Activated naive CD8-positive, alpha-beta T cell treated with anti-CD3 and anti-CD28 coated beads, Interleukin-2, amount 50 U/mL, for 24 hours (primary cell): ENCODE measurements around the gene SLC45A1.

Experiments
- ATAC-seq: fragments of 150-1000 bp; cut with Tn5 transposase; one replicate; pipeline ENCODE4 v1.10.0; 2021
- DNase-seq: peaks from one replicate; pipeline ENCODE4 v3.0.0; 2021
- H3K27ac Mint-ChIP-seq: one replicate; pipeline ENCODE4 v1.8.0; 2021; ENCODE audit warnings: mild to moderate bottlenecking, mixed read lengths
- H3K27me3 Mint-ChIP-seq: one replicate; pipeline ENCODE4 v1.8.0; 2021; ENCODE audit warnings: mixed read lengths
- H3K36me3 Mint-ChIP-seq: one replicate; pipeline ENCODE4 v1.8.0; 2021; ENCODE audit warnings: low read depth, mixed read lengths
- H3K4me1 Mint-ChIP-seq: one replicate; pipeline ENCODE4 v1.8.0; 2021; ENCODE audit warnings: mixed read lengths
- H3K4me3 Mint-ChIP-seq: one replicate; pipeline ENCODE4 v1.8.0; 2021; ENCODE audit warnings: mild to moderate bottlenecking, moderate library complexity, mixed read lengths
- H3K9me3 Mint-ChIP-seq: one replicate; pipeline ENCODE4 v1.8.0; 2021; ENCODE audit warnings: mixed read lengths

SLC45A1 gene

GRCh38 chr1:8384577-8384976, 66.7 kb downstream of the SLC45A1 start:
- Mint-ChIP-seq H3K9me3 (no peaks in the 10 kb centered on the region), H3K4me3 (no peak overlapping the region), H3K27ac (no peak overlapping the region), H3K27me3 (no peaks in the 10 kb centered on the region), H3K4me1 (peaks cover 52% of the 10 kb centered on the region), H3K36me3 (peaks cover 14% of the 10 kb centered on the region)
- ATAC-seq = no peak
- no peak for DNase-seq

GRCh38 chr1:8386247-8386646, 68.3 kb downstream of the SLC45A1 start:
- H3K27me3 Mint-ChIP-seq = no peaks in the 10 kb centered on the region
- H3K27ac Mint-ChIP-seq = no peak overlapping the region
- H3K4me1 Mint-ChIP-seq = peaks cover 58% of the 10 kb centered on the region
- H3K9me3 Mint-ChIP-seq = no peaks in the 10 kb centered on the region
- H3K36me3 Mint-ChIP-seq = peaks cover 19% of the 10 kb centered on the region
- no peak overlapping the region for H3K4me3 Mint-ChIP-seq
- no peak for DNase-seq
- no peak for ATAC-seq

GRCh38 chr1:8388732-8389562, 71.0 kb downstream of the SLC45A1 start:
- H3K4me3 Mint-ChIP-seq = no peak overlapping the region
- no peak overlapping the region for H3K27ac Mint-ChIP-seq
- ATAC-seq (no peak), DNase-seq (no peak)
- peaks cover 18% of the 10 kb centered on the region for H3K36me3 Mint-ChIP-seq
- H3K27me3 Mint-ChIP-seq = no peaks in the 10 kb centered on the region
- no peaks in the 10 kb centered on the region for H3K9me3 Mint-ChIP-seq
- H3K4me1 Mint-ChIP-seq = peaks cover 59% of the 10 kb centered on the region

- peaks cover 18% of the 10 kb centered on the region for H3K36me3 Mint-ChIP-seq
- no peak overlapping the region for H3K27ac Mint-ChIP-seq
- no peaks in the 10 kb centered on the region for H3K27me3 Mint-ChIP-seq
- H3K4me3 Mint-ChIP-seq = no peak overlapping the region
- DNase-seq = peak; percentile 10
- ATAC-seq = peak; percentile 75
- H3K4me1 Mint-ChIP-seq = peaks cover 59% of the 10 kb centered on the region
- no peaks in the 10 kb centered on the region for H3K9me3 Mint-ChIP-seq
These were observed 72.1 kb downstream of the SLC45A1 start for GRCh38 chr1:8389958-8390535.

- H3K4me1 Mint-ChIP-seq = peaks cover 61% of the 10 kb centered on the region
- peaks cover 20% of the 10 kb centered on the region for H3K36me3 Mint-ChIP-seq
- no peak for ATAC-seq
- H3K4me3 Mint-ChIP-seq = no peak overlapping the region
- H3K9me3 Mint-ChIP-seq = no peaks in the 10 kb centered on the region
- no peak overlapping the region for H3K27ac Mint-ChIP-seq
- H3K27me3 Mint-ChIP-seq = no peaks in the 10 kb centered on the region
- DNase-seq = no peak
These were observed 72.8 kb downstream of the SLC45A1 start for GRCh38 chr1:8390707-8391106.

- Mint-ChIP-seq H3K9me3 (no peaks in the 10 kb centered on the region), H3K27me3 (no peaks in the 10 kb centered on the region), H3K4me3 (no peak overlapping the region), H3K27ac (no peak overlapping the region), H3K4me1 (peaks cover 72% of the 10 kb centered on the region), H3K36me3 (peaks cover 17% of the 10 kb centered on the region)
- DNase-seq (no peak), ATAC-seq (no peak)
These were observed 74.6 kb downstream of the SLC45A1 start for GRCh38 chr1:8392522-8392921.
